NCI-H1417 treated with DMSO at 0.1 percent for 48 hours (cell line): Measurements from ENCODE around the gene GLI2.

ENCODE experiments used
- DNase-seq: peaks from one replicate; lab custom pipeline; 2025; lab: John Stamatoyannopoulos, UW

The GLI2 gene

GRCh38 chr2:120715353-120715752, 20.3 kb upstream of the GLI2 start:
- DNase-seq = no peak

- DNase-seq = no peak
Observed at GRCh38 chr2:120715941-120716340, 19.7 kb upstream of the GLI2 start.

DNA sequence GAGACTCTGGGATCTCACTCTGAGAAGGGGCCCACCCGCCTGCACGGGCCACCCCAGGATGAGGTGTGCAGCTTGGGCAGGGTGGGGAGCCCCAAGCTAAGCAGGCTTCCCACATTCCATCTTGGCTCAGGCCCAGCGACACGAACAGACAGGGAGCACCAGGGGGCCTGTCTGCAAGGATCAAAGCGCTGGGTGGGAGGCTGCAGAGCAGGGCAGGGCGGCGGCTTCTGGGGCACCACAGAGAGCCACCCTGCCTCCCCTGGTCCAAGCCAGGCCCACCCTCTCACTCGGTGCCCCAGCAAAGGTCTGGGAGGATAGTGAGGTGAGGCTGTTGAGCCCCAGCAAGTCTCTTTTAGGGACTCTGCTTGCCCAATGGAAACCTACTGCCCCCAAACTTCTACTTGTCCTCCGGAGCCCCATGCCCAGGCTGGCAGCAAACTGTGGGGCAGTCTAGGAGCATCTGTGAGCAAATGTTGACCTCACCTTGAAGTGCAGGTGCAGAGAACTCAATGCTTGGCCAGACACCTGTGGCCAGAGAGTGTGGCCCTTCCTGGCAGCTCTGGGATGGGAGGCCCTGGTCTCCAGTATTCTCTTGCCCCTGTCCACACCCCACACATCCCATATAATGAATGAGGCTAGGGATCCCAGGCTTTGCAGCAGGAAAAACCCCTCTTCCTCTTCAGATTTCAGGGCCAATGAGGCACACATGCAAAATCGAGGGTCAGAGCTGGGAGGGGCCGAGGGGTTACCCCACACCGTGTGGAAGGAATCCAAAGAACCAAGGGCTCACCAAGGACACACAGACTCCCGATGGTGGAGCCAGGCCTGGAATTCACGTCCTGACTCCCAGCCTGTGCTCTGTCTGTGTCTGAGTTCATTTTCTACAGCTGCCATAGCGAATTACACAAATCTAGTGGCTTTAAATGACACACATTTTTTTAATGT, 18.8 kb upstream of the GLI2 start:
- DNase-seq = no peak

GRCh38 chr2:120719491-120719890, 16.2 kb upstream of the GLI2 start:
- no peak for DNase-seq

DNA sequence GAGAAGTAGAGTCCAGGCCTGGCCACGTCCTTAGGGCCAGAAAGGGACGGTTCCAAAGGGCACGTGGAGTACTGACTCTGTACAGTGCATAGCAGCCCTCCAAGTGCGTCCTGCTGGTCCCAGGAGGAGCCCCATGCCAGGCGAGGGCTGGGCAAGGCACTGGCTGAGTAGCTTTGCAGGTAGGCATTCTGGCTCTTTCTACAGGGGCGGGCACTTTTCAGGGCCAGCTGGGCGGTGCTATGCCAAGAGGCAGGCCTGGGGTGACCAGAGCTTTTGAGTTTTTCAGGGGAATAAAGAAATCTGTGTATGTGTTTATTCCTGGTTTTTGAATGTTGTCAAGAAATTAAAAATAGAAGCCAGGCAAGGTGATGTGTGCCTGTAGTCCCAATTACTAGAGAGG, 15.4 kb upstream of the GLI2 start:
- DNase-seq = no peak

GRCh38 chr2:120720746-120721375, 14.8 kb upstream of the GLI2 start:
- DNase-seq = no peak

DNA sequence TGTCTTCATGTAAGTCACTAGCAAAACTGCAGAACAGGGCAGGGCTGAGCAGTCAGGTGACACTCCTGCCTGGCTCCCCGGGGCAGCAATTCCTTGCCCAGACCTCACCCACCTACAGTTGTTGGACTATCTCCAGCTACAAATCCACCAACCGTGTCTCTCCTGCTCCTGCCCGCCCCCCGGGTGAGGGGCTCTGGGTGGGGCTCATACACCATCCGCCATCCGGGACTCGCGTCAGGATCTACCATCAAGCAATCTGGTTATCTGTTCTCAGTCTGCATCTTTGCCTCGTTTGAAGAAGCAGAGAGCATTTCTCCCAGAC, 13.5 kb upstream of the GLI2 start:
- no peak for DNase-seq

DNA sequence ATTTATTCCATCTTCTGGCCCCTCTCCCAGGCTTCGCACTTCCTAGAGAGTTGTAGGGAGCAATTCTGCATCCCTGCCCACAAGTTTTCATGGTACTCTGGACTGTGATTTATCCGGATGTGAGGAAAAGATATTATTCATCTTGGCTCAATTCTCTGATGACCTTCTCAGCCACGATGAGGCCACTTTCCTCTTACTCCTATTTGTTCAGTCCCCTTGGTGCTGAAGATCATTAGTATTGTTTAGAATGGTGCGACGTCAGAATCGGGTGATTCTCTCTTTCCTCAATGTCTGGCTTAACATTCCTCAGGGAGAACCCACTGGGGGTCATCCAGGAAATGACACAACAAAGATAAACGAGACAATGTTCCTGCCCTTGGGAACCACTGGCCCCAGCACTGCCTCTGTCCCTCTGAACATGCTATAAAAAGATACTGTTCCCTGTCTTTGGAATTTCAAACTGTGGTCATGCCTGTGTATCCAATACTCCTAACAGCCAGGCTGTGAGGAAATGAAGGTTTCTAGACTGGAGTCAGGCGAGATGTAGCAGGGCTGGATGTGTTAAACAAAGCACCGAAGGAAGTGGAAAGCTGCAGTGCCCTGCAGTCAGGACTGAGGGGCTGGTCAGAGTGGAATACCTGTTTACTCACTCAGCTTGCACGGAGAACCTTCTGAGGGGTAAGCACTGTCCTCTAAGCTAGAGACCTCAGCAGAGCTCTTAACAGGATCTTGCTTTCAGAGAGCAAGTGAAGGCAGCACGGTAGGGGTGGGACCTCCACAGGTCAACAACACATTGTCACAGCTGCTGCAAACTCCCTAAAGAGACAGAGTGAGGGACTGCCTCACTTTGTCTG, 12.9 kb upstream of the GLI2 start:
- DNase-seq = no peak

- DNase-seq = no peak
Observed at GRCh38 chr2:120726245-120726644, 9.4 kb upstream of the GLI2 start.

DNA sequence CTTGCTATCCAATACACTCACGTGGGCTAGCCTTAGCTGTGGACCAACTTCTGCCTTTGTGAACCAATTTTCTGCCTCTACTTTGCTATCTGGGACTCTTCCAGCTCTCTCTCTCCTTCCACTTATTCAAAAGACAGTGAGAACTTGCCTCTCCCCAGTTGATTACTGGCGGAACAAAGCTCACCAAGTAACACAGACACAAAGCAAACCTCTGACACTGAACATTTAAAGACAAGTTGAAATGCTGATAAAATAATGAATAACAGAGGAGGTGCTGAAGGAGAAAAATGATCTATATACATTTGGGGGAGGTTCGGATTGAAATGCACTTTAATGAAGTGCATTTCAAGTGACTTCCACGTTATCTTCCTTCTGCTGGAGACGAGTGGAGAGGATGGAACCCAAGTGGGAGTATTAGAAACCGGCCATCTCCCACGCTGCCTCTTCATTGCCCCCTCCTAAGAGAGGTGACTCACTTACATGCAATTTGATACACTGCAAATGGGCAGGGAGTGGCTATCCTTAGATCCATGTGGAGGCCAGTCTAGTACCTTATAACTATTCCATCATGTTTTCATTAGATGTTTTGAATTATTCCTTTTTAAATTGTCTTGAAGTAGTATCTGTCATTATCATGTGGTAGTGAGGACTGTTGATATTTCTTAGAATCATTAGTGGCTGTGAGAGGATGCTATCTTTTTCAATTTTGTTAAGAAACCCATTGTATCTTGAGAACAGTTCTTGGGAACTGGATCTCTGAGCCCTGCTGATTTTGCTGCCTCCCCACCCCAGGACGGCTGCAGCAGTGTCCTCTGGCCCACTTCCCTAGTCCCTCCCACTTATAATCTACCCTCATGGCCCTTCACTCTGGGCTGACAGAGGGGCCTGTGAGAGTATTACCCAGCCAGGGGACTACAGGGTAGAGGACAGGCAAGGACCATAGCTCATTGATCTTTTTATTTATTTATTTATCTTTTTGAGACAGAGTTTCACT, 6.0 kb upstream of the GLI2 start:
- DNase-seq = no peak

DNA sequence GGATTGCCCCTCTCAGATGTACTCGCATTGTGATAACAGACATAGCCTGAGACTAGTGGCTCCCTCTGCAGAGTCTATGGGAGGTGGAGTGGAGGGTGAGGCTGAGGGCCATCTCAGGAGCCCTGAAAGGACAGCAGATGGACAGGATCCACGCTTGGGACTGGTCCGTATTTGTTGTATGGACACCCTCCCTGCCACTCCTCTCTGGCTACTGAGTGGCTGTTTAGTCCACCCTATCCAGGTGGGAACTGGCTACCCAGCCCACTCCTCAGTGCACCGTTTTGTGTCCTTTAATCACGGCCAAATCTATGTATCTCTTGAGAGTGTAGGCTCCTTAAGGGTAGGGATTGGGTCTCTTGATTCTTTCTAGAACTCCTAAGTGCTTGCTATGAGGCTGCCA, 4.5 kb upstream of the GLI2 start:
- DNase-seq = no peak

- no peak for DNase-seq
Observed at GRCh38 chr2:120732506-120733237, 3.0 kb upstream of the GLI2 start.

GRCh38 chr2:120733238-120733932, 2.3 kb upstream of the GLI2 start:
- DNase-seq = no peak

DNA sequence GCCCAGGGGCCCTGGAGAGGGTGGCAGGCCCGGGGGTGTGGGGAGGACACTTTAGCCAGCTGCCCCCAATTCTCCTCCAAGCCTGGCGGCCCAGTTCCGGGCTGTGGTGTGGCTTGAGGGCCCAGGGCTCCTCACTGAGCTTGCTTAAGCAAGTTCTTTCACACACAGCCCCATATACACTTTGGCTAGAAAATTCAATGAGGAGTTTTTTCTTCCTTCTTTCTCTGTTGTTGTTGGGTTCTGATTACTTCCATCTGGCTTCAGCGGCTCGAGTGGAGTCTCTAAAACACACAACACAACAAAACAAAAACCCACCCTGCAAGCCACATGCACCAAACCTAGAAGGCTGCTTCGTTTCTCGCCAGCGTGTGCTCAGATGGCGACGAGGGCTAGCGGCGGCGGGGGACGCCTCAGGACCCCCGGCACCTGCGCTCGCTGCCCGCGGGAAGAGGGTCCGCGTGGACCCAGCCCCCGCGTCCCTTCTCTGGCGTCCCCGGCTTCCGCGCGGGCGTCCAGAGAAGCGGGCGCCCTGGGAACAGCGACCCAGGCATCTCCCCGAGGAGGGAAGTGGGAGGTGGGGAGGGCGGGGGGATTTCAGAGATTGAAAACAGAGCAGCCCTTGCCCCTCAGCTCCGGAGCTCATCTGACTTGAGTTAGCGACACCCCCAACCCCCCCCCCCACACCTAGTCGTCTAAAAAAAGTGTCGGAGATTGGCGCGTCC, 577 bp upstream of the GLI2 start:
- DNase-seq = no peak

DNA sequence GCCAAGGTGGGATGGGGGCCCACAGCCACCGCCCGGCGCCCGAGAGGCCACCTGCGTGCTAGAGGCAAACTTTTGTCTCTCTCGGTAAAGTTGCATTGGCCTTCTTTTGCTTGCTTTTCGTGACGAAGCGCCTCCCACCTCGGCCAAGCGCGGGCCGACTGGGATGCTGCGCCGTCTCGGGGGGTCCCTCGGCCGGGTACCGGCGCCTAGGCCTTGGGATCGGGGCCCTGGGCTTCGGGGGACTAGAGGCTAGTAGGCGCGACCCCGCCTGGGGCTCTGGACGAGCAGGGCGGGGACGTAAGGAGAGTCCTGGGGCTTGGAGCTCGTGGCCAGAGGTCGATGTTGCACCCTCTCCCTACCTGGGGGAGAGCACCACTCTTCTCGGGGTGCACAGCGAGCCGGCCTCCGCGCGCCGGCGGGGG, 545 bp downstream of the GLI2 start:
- DNase-seq = no peak

- no peak for DNase-seq
Observed at GRCh38 chr2:120736624-120737339, 1.1 kb downstream of the GLI2 start.

- DNase-seq = no peak
Observed at GRCh38 chr2:120737340-120738101, 1.9 kb downstream of the GLI2 start.

DNA sequence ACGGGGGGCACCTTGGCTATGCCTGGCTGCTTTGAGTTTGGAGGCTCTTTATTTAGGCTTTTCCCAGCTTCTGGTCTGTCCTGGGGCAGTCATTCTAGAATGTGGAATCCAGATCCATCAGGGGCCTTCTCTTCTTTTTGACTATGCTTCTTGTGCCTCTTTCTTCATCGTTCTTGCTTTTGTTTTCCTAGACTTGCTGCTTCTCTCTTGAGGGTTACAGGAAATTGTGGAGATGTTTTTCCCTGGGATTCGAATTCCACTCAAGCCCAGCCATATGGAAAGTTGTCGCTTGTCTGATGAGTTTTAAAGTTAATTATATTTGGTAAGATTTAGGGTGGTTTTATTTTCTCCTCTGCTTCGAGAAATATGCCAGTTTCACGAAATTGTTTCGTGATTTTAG, 2.4 kb downstream of the GLI2 start:
- no peak for DNase-seq
